NCI-H774 (cell line): ENCODE measurements around the gene IP6K3.

Experiments
- DNase-seq: peaks from one replicate; lab custom pipeline; 2025; lab: John Stamatoyannopoulos, UW

Gene IP6K3

GRCh38 chr6:33705268-33705885, 41.3 kb downstream of the IP6K3 start:
- no peak for DNase-seq

- DNase-seq, result no peak
Observed at GRCh38 chr6:33704215-33705066, 42.3 kb downstream of the IP6K3 start.

GRCh38 chr6:33702345-33702977, 44.2 kb downstream of the IP6K3 start:
- no peak for DNase-seq

GRCh38 chr6:33700391-33701050, 46.2 kb downstream of the IP6K3 start:
- peak; percentile 34 for DNase-seq

GRCh38 chr6:33699739-33700138, 47.0 kb downstream of the IP6K3 start:
- no peak for DNase-seq

- DNase-seq, result no peak
Observed at GRCh38 chr6:33699131-33699530, 47.6 kb downstream of the IP6K3 start.

- no peak for DNase-seq
Observed at GRCh38 chr6:33698494-33698893, 48.2 kb downstream of the IP6K3 start.

GRCh38 chr6:33697845-33698244, 48.9 kb downstream of the IP6K3 start:
- no peak for DNase-seq

- peak; percentile 32 for DNase-seq
Observed at GRCh38 chr6:33696548-33697518, 49.9 kb downstream of the IP6K3 start.

- no peak for DNase-seq
Observed at GRCh38 chr6:33696076-33696475, 50.6 kb downstream of the IP6K3 start.

GRCh38 chr6:33695451-33695887, 51.2 kb downstream of the IP6K3 start:
- no peak for DNase-seq

GRCh38 chr6:33694977-33695376, 51.7 kb downstream of the IP6K3 start:
- DNase-seq, result no peak

- DNase-seq, result no peak
Observed at GRCh38 chr6:33694401-33694931, 52.2 kb downstream of the IP6K3 start.

GRCh38 chr6:33693186-33694105, 53.3 kb downstream of the IP6K3 start:
- no peak for DNase-seq

GRCh38 chr6:33692760-33693158, 53.9 kb downstream of the IP6K3 start:
- DNase-seq, result no peak

GRCh38 chr6:33692078-33692759, 54.5 kb downstream of the IP6K3 start:
- no peak for DNase-seq

GRCh38 chr6:33691456-33692077, 55.1 kb downstream of the IP6K3 start:
- no peak for DNase-seq

GRCh38 chr6:33690766-33691165, 55.9 kb downstream of the IP6K3 start:
- no peak for DNase-seq

GRCh38 chr6:33689879-33690278, 56.8 kb downstream of the IP6K3 start:
- DNase-seq, result no peak
